GM18951 (cell line): ENCODE results near the gene POU6F1.

ENCODE experiments used
- POLR2A ChIP-seq: IDR thresholded peaks from 4 replicates; pipeline ENCODE4 v1.6.1; 2011; ENCODE audit warnings: mild to moderate bottlenecking; ENCODE audit not compliant: insufficient read length, insufficient read depth; ENCODE audit errors: extremely low read depth
- in situ Hi-C: fragments of 300-500 bp; cut with MboI; formaldehyde crosslinking; loops from one replicate; pipeline ENCODE4 v1.12.0; 2022; ENCODE audit warnings: low sequenced_read_pairs, mixed read lengths, inconsistent platforms; ENCODE audit not compliant: unreplicated experiment

The POU6F1 gene

GRCh38 chr12:51150777-51151176 lies 67.1 kb downstream of the POU6F1 start:
- in situ Hi-C loops: no loop called here
- TF ChIP-seq POLR2A: no peak

GRCh38 chr12:51147309-51147708 lies 70.6 kb downstream of the POU6F1 start:
- TF ChIP-seq POLR2A: no peak
- in situ Hi-C loops: no loop called here

GRCh38 chr12:51139292-51139844 lies 78.5 kb downstream of the POU6F1 start:
- no peak for TF ChIP-seq POLR2A
- in situ Hi-C loops: no loop called here
